Measurements from ENCODE around the gene MCTP2.
"Not testable (repeated sequence)": the region's sequence is repeated elsewhere in the genome, so short reads cannot be mapped to it uniquely, and the experiment has no call there.

The MCTP2 gene

DNA sequence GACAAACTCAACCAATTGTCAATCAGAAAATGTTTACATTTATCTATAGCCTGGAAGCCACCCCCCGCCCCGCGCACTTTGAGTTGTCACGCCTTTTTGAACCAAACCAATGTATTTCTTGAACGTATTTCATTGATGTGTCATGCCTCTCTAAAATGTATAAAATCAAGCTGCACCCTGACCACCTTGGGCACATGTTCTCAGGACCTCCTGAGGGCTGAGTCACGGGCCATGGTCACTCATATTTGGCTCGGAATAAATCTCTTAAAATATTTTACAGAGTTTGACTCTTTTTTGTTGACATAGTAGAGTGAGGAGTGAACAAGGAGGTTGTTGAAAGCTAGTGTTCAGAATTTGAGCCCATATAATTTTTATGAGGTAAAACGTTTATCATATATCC is 6.5 kb downstream of the MCTP2 start:
- DNase-seq, result no peak

DNA sequence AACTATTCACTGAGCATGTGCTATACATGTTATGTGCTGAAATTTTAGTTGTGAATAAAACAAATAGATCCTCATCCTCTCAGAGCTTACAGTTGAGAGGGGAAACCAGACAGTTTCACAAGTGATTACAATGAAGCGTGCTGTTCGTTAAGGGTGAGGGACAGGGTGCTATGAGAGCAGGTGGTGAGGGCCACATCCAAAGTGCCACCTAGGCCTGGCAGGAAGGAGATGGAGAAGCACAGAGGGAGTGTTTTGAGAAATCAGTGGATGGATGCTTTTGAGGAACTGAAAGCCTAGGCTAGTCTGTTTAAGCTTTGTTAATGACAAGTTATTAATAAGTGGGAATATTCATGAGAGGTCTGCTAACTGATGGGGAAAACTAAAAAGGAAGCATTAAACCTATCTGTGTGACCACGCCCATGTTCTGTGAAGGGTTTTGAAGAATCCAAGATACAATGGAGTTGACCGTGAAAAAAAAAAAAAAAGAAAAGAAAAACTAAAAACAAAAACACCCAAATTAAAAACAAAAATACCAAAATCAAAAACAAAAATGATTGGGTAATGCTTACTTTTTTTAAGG is 7.3 kb downstream of the MCTP2 start:
- DNase-seq, result no peak

DNA sequence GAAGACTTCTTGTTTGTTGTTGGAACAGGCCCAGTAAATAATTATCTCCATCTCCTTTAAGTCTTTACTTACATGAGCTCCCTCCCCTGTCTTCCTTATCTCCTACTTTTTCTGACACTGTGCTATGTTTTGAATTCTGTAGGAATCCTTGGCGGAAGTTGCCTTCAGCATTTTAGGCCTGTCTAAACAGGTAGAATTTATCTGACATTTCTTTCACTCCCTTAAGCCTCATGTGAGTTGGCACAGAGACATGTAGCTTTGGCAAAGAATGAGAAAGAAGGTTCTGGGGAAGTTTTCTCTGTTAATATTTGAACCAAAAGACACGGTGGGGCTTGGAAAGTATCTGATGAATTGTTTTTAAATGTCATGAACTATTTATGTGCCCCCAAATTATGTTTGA is 8.1 kb downstream of the MCTP2 start:
- no peak for DNase-seq

DNA sequence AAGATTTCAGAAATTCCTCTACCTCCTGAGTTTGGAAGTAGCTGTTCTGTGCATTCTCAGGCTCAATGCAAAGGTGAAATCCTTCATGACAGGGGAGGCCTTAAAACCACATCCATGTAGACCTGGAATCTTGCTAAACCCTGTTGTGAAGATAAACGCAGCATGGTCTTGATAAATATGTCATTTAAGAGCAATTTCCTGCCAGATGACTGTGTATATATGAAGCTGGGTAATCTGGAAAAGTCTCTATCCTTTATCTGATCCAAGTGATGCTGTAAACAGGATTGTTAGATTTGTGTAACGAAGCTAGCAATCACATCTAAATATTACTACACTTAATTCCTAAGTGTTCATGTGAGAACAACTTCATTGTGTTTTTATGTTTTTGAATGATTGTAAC is 9.1 kb downstream of the MCTP2 start:
- no peak for DNase-seq

DNA sequence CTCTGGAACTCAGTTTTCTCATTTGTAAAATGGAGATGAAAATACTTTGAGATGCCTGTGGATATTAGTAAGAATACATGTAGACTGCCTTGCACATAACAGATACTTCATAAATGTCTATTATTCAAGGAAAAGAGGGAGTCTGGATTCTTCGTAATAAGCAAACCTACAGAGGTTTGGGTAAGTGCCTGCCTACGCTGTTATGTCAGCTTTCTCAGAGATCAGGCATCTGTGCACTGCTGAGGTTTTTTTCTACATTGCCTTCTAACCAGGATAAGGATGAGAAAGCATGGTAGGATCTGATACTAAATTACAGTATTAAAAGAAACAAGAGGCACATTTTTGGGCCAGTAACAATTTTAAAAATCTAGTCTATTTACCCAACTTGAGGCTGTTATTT is 10.9 kb downstream of the MCTP2 start:
- no peak for DNase-seq

DNA sequence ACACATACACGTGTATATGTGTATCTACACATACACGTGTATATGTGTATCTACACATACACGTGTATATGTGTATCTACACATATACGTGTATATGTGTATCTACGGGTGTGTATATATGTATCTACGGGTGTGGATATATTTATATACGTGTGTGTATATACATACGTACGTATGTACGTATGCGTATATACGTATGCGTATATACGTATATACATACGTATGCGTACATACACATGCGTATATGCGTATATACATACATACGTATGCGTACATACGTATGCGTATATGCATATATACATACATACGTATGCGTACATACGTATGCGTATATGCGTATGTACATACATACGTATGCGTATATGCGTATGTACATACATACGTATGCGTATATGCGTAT is 11.6 kb downstream of the MCTP2 start:
- DNase-seq, result not testable (repeated sequence)

DNA sequence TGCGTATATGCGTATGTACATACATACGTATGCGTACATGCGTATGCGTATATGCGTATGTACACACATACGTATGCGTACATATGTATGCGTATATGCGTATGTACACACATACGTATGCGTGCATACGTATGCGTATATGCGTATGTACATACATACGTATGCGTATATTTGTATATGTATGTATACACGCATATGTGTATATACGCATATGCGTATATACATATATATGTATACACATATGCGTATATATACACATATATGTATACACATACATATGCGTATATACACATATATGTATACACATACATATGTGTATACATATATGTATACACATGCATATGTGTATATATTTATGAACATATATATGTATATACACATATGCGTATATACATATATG is 12.1 kb downstream of the MCTP2 start:
- DNase-seq, result no peak

DNA sequence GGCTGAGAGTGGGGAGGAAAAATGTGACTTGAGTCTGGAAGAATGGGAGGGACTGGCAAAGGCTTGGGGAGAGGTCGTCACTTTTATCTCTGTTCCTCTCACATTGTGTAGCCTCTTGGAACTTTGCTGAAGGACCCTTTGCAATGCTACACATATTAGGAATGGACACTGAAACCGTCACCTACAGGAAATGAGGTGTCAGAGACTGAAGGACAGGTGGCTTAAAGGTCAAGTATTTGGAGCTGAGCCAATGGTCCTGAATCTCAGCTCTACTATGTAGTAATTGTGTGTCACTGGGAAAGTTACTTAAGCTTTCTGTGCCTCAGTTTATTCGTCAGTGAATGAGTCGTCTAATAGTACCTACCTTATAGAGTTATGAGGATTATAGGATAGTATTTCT is 14.7 kb downstream of the MCTP2 start:
- no peak for DNase-seq

DNA sequence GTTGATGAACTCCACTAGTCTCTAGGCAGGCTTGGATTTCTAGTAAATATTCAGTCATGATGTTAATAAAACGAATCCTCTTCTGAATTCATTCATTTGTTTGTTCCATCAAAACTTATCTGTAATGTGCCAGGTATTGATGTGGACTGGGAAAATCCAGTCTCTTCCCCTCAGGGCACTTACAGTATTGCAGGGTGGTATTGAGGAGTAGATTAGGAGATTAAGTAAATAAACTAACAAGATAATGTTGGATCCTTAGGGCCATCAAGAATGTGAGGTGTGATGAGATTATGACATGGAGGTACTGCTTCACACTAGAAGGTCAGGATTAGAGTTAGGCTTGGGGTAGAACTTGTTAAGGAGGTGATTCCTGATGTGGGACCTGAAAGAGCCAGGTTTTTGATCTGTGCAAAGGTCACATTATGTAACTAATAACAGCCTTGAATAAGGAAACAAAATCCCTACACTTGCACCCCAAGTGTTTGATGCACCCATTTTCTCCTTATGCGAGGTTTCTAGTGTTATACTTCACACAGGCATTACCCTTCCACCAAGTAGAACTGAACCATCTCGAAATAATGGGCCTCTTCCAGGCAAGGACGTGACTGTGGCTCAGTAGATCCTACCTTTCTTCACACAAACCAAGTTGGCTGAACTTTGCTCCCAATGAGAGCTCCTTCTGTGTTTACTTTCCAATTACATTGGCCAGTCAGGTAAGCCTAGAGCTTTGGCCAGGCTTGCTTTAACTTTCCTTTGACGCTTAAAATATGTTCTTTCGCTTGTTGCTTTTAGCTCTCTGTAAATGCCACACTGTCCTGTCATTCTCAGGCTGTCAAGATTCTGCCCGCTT is 16.7 kb downstream of the MCTP2 start:
- DNase-seq, result no peak

DNA sequence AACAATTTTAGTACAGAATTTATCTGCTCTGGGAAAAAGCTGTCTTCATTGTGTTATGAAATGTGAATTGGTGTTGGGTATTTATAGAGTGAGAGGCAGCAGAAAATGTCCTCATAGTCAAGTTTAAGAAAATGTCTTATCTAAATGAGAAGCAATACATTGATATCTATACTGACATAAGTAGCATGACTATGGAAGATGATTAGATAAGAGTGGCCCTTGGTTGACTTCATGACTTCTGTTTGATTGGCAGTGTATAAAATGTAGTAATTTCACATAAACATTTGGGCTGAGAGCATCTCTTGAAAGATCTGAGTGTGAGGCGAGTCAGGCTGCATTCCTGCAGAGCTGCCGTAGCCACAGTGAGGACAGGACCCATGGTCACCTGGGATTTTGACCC is 19.4 kb downstream of the MCTP2 start:
- no peak for DNase-seq

DNA sequence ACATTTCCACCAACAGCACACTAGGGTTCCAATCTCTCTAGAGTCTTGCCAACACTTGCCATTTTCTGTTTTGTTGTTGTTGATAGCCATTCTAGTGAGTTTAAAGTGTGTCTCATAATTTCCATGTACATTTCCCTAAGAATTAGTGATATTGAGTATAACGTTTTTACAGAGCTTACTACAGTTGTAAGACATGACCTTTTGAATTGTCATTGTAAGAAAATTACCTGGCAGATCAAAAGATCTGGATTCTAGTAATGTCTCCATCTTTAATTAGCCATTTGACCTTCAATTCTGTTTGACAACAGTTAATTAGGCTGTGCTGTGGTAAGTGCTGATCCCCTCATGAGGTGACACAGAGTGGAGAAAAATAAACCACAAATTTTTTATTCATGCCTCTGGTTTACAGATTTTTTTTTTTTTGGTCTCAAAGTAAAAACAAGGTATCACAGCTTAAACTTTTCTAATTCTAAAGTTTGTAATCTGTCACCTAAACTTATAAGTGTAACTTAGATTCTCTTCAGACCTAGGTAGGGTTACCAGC is 20.9 kb downstream of the MCTP2 start:
- no peak for DNase-seq

DNA sequence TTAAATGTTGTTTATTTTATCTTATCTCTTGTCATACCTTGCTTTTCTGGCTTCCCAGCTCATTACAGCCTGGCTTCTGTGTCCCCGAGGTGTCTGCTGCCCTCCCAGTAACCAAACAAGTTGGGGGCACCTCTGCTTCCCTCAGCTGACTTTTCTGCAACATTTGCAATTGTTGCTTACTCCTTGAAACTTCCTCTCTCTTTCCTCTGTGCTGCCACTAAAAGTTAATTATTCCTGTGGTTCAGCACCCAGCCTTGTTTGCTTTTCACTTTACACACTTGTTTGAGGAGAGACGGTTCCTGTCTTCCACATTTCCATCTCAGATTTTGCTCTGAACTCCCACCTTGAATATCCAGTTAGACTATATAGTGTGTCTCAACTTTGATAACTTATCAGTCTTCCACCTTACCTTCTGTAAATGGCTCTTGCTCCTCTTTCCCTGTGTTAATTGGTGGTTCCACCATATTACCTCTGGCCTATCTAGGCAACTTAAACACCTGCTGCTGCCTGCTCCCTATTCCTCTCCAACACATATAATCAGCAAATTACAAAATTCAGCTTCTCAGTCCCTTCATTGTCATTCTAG is 21.6 kb downstream of the MCTP2 start:
- DNase-seq, result no peak

DNA sequence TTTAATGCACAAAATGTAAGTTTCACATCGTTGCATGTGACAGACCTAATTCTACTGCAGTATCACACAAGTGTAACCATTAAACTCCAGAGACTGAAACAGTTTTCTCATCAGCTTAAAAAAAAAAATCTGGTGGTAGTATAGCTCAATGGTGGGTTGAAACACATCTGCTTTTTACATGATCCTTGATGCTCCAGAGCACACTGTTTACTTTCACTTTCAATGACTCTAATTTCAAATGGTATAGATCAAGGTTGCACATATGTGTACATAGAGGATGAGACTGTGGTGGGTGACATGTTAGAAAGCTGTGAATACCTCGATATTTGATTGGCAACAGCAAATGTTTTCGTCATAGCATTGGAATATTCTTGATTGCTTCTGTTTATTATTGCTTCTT is 22.4 kb downstream of the MCTP2 start:
- no peak for DNase-seq

DNA sequence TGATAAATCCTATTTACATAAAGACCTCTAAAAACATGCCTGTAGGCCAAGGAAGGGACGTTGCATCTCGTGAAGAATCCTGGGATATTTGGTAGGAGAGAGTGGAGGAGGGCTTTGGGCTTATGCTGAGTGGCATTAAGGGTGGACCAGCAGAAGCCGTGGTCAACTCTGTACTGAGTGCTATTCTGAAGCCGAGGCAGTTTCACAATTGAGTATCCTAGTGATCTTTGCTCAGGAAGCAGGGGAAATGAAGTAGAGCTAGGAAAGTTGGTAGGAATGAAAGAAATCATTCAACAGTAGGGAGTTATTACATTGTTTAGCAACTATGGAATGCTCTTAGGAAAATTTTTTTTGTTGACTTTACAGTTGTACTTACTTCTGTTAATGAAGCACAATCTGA is 24.2 kb downstream of the MCTP2 start:
- no peak for DNase-seq

DNA sequence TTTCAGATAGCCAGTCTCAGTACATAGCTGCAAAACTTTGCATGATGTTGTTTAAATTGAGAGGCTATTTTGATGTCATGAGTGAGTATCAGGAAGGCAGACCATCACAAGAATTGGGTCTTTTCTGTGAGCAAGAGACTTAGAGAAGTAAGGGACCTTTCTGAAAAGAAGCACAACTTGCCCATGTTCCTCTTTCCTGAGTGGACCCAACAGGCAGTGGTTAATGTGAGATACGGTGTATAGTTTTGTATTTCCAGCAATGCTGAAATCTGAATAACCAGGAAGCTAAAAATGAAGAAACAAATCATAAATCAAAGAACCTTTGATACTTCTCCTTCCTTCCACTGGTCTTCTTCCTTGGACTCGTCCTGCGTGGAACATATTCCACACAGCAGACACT is 25.1 kb downstream of the MCTP2 start:
- DNase-seq, result no peak

DNA sequence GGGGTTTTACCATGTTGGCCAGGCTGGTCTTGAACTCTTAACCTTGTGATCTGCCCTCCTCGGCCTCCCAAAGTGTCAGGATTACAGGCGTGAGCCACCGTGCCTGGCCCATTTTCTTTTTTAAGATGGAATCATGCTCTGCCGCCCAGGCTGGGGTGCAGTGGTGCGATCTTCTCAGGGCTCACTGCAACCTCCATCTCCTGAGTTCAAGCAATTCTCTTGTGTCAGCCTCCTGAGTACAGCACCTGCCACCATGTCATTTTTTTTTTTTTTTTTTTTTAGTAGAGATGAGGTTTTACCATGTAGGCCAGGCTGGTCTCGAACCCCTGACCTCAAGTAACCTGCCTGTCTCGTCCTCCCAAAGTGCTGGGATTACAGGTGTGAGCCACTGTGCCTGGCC is 26.4 kb downstream of the MCTP2 start:
- not testable (repeated sequence) for DNase-seq

DNA sequence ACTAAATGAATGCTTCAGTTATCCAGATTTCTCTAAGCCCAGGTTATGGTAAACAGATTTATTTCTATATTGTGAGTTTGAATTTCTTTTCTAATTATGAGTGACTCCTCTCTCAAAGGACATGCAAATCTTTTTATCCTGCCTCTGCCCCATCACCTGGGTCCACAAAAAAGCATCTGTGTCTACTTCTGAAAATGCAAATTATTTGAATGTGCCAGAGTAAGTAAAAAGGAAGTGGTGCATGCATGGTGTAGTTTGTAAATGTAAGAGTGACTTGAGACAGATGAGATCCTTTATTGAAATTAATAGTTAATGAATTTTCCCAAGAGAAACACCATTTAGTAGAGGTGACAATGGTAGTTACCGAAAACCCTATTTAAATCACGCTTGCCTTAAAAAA is 26.9 kb downstream of the MCTP2 start:
- DNase-seq, result no peak

DNA sequence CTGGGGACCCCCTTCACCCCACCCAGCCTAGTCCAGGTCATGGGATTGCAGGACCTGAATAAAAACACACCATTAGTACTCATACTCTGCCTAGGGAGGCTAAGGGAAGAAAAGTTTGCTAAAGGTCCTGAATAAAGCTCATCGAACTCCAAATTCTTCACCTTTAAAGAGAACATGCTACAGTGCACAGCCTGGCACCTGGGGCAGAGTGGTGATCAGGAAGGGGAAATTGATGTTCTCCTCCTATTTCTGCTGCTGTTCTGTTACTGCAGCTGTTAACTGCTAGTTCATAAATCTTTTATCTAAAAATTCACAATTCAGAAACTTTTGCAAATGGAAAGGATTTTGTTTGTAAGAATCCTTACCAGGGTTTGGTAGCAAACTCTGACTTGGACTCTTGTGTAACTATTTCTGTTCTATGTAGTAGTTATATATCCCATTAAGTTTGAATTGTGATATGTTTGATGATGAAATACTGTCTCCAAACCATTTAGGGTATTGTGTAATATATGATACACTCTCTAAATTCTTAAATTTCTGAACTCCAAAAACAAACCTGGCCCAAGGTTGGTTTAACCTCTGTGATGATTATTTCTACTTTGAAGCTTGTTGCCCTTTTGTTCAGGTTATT is 27.9 kb downstream of the MCTP2 start:
- no peak for DNase-seq

DNA sequence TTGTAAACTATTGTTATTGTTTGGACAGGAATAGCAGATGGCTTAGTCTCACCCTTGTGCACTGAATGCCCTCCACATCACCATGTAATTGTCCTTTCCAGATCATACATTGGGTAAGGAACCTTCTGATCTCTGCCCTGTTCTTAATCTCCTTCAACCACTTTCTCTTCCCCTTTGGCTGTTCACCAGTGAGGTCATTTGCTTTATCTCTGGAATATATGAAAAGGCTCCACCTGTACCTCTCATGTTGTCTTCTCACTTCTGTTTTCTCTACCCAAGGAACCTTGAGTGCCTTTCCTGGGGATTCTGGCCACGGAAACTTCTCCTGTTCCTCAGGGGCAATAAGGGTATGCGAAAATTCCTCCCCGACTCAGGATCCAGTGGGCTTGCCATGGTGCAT is 28.5 kb downstream of the MCTP2 start:
- no peak for DNase-seq

DNA sequence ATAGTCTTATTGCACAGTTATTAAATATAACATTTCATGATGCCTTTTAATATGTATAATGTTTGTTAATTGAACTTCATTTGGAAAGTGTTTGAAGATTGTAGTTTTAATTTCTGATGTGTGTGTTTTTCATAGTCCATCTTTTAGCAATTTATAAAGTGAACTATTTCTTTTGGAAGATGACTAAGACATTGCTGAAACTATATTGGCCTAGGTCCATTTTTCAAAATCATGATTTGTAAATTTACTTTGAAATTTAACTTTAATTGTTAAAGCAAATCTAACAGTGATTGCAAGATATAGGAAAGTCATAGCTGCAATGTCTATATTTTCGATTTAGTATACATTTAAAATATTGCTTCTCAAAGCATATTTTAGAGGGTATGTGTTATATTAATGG is 30.8 kb downstream of the MCTP2 start:
- no peak for DNase-seq

DNA sequence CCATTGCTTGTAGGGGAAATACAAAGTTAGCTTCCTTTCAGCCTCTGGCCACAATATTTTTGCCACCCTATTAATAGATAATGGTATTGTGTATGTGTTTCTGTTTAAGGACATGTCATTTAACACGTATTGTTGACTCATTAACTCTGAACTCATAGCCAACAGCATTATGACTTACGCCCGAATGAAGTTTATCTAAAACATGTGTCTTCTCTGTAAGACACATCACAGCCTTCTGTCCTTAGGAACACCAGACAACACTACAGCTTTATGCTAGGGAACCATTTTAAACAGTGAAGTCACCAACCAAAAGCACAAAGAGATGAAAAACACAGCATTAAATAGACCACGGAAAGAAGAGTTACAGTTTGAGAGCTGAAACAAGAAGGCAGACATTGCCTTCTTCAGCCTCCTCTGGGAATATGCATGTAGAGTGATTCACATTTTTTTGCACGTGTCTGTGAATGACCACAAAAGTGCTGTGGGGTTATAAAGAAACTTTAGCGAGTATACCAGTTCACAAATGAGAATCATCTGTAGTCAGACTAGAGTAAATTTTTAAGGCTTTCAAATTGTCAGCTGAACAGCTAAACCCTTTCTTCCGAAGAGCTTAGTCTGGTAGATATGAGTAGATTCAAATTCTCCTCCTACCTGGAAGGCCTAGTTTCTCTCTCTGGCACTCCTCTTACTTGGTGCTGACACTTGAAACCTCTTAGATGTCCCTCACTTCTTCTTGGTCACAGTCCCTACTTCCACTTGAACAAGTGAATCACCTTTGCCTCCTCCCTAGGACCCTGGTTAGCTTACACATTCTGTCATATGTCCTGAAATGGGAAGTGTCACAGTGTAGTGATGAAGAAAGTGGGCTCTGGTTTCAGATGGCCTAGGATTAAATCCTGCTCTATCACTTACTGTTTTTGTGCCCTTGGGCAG is 32.2 kb downstream of the MCTP2 start:
- DNase-seq, result no peak

DNA sequence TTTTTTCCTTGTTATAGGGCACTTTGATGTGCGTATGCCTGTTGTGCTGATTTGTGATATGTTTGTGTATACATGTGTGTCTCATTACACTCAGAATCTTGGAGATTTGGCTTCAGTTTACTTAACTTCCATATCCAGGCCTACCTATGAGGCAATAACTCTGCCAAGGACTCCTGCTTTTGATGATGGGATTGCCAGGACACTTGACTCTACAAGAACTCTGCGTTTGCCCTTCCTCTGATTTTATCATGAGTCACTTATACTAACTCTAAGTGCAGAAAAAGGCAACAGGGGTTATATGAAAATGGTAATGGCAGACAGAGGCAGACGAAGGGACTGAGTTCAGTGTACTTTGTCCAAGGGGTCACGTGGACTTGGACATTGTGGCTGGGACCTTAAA is 33.6 kb downstream of the MCTP2 start:
- DNase-seq, result no peak

DNA sequence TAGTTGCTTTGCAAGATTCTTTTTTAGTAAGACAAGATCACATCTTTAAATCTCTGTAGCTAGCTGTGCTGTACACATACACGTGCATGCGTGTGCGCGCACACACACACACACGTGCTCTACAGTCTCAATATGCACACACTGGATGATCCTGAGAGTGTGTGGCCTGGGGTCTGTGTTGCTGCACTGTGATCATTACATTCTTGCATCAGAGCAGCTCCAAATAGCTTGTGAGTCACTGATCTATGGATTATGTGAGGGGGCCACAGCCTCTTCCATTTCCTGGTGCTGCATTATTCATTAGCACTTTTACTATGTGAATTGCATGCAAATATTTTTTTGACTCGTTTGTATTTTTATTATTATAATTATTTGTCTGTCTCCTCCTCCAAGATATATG is 34.6 kb downstream of the MCTP2 start:
- no peak for DNase-seq

Measured in midbrain (tissue), 1 donor.